ENCODE data around the gene ZNF335.

DNA sequence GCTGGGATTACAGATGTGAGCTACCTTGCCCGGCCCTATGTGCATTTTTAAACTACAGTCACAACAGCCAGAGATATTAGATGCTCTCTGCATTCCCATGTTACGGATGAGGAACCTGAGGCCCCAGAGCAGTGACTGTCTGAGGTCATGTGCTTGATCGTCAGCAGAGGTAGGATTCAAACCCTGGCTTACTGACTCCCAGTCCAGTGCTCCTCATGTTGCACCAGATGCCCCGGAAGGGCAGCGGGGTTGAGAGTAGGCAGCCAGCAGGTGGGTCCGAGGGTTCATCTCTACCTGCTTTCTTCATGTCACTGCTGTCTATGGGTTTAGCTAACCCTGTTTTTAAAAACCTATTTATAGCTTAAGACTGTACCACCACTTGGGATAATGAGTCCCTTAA lies 9.3 kb upstream of the ZNF335 start:
- TF ChIP-seq, protein P1, sequence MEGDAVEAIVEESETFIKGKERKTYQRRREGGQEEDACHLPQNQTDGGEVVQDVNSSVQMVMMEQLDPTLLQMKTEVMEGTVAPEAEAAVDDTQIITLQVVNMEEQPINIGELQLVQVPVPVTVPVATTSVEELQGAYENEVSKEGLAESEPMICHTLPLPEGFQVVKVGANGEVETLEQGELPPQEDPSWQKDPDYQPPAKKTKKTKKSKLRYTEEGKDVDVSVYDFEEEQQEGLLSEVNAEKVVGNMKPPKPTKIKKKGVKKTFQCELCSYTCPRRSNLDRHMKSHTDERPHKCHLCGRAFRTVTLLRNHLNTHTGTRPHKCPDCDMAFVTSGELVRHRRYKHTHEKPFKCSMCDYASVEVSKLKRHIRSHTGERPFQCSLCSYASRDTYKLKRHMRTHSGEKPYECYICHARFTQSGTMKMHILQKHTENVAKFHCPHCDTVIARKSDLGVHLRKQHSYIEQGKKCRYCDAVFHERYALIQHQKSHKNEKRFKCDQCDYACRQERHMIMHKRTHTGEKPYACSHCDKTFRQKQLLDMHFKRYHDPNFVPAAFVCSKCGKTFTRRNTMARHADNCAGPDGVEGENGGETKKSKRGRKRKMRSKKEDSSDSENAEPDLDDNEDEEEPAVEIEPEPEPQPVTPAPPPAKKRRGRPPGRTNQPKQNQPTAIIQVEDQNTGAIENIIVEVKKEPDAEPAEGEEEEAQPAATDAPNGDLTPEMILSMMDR (IDR thresholded peaks at IDR 0.05): no peak
- no peak for TF ChIP-seq POLR2A (IDR thresholded peaks at IDR 0.05)
